RWPE2 (cell line): ENCODE measurements around the gene GPHN.

Experiments used
- ATAC-seq: fragments of 200-7000 bp; cut with Tn5 transposase; 3 replicates; pipeline ENCODE4 v1.9.1; 2021; ENCODE audit warnings: low read depth
- DNase-seq: peaks from one replicate; pipeline ENCODE4 v3.0.0-alpha.2; 2020; ENCODE audit warnings: low spot score
- H3K27ac ChIP-seq: fragments of 450-650 bp; 2 replicates; pipeline ENCODE4 v1.5.1; 2017; ENCODE audit warnings: mild to moderate bottlenecking; ENCODE audit not compliant: poor library complexity, severe bottlenecking
- H3K27me3 ChIP-seq: fragments of 250-450 bp; sonication (Bioruptor Pico); 2 replicates; pipeline ENCODE4 v1.5.1; 2021; ENCODE audit warnings: mild to moderate bottlenecking, moderate library complexity; ENCODE audit not compliant: insufficient read depth, poor library complexity, severe bottlenecking
- H3K36me3 ChIP-seq: fragments of 250-450 bp; sonication (Bioruptor Pico); 2 replicates; pipeline ENCODE4 v1.5.1; 2020; ENCODE audit warnings: low read depth, mild to moderate bottlenecking, moderate library complexity
- H3K4me1 ChIP-seq: fragments of 250-450 bp; sonication (Bioruptor Pico); 2 replicates; pipeline ENCODE4 v1.5.1; 2021; ENCODE audit warnings: mild to moderate bottlenecking, moderate library complexity; ENCODE audit not compliant: insufficient read depth, poor library complexity, severe bottlenecking
- H3K4me3 ChIP-seq: fragments of 250-450 bp; sonication (Bioruptor Pico); 2 replicates; pipeline ENCODE4 v1.5.1; 2021; ENCODE audit warnings: mild to moderate bottlenecking, moderate library complexity; ENCODE audit not compliant: severe bottlenecking
- H3K9me3 ChIP-seq: fragments of 250-450 bp; sonication (Bioruptor Pico); 2 replicates; pipeline ENCODE4 v1.5.1; 2021; ENCODE audit warnings: mild to moderate bottlenecking, moderate library complexity; ENCODE audit not compliant: severe bottlenecking
- TF ChIP-seq, protein P1 (sequence below): fragments of 450-650 bp; IDR thresholded peaks from one replicate; pipeline ENCODE4 v1.5.1; 2017; ENCODE audit warnings: mild to moderate bottlenecking, moderate library complexity; ENCODE audit not compliant: poor library complexity, severe bottlenecking

Gene GPHN

DNA sequence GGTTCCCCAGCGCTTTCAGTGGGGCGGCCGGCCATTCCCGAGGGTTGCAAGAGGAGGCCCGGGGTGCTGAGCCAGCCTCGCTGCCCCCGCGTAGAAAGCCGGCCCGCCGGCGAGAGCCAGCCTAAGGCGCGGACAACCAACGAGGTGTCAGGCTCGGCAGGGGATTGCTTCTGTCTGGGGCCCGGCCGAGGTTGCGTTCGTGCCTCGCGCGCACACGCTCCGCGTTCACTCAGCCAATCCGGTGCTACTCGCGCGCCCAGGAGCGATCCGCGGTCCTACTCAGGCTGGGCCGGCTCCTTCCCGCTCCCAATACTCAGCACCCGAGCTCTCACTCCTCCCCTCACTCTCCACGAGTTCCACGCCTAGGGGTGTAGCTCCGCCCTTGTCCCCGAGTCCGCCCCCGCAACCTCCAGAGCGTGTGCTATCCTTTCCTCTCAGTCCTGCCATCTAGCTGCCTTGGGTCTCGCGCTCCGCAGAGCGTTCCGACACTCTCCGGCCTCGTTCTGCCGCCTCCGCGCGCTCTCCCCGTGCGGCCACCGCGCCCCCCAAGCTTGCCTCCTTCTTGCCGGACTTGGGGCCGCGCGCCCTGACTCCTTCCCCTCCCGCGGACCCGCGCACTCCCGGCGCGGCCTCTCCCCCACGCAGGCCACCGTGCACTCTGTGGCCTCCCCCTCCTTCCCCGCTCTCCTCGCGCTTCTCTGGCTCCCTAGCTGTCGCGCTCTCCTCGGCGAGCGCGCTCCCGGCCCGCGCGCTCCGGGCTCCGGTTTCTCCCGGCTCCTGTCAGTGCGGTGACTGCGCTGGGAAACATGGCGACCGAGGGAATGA is at the start of gene GPHN:
GPHN (plus strand) TSS at position 426 of the 825 bp plus-strand sequence.
- Histone ChIP-seq H3K4me3 (peak within 1 kb of the TSS; percentile 62), H3K4me1 (peaks cover 25% of the 10 kb centered on the region), H3K27me3 (no peaks in the 10 kb centered on the region), H3K27ac (peak within 1 kb of the TSS; percentile 78), H3K9me3 (no peaks in the 10 kb centered on the region), H3K36me3 (no peaks in the 10 kb centered on the region)
- TF ChIP-seq, protein P1, sequence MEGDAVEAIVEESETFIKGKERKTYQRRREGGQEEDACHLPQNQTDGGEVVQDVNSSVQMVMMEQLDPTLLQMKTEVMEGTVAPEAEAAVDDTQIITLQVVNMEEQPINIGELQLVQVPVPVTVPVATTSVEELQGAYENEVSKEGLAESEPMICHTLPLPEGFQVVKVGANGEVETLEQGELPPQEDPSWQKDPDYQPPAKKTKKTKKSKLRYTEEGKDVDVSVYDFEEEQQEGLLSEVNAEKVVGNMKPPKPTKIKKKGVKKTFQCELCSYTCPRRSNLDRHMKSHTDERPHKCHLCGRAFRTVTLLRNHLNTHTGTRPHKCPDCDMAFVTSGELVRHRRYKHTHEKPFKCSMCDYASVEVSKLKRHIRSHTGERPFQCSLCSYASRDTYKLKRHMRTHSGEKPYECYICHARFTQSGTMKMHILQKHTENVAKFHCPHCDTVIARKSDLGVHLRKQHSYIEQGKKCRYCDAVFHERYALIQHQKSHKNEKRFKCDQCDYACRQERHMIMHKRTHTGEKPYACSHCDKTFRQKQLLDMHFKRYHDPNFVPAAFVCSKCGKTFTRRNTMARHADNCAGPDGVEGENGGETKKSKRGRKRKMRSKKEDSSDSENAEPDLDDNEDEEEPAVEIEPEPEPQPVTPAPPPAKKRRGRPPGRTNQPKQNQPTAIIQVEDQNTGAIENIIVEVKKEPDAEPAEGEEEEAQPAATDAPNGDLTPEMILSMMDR: no peak
- peak; percentile 99 for DNase-seq
- ATAC-seq: peak; percentile 95

DNA sequence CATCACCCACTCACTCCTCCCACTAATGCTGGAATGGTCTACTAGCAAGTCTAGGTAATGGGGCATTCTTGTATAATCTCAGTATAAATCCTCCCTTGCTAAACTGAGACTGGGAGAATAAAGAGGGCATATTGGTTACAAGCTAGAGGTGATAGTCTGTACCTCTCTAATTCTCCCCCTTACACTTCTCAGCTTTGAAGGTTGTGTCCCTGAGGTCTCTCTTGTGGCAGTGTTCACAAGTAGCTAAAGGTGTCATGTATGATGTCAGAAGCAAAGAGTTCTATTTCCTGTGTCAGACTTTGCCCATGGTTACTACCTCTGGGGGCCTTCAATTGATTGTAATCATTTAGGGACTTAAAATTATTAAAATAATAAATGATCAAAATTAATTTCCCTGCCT is 48.3 kb upstream of the GPHN start:
- Histone ChIP-seq H3K27me3 (no peaks in the 10 kb centered on the region), H3K36me3 (no peaks in the 10 kb centered on the region), H3K9me3 (no peaks in the 10 kb centered on the region), H3K4me1 (no peaks in the 10 kb centered on the region), H3K4me3 (no peak overlapping the region), H3K27ac (no peak overlapping the region)
- no peak for DNase-seq
- no peak for ATAC-seq
- TF ChIP-seq, protein P1: no peak

DNA sequence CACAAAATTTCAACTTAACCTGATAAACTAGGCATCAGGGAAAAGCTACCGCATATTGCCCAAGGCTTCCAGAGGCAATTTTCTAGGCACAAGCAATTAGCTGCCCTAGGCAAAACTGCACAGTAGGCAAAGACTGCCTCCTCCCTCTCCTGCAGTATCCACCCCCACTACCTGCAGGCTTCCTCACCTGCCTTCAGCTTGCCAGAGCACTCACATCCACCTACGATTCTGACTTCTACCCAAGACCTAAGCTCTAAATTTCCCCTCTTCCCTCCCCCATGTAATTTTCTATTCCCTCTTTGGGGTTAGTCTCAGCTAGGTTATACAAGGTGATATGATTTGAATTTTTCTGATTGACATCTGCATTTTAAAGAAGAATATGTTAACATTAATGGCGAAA is 43.7 kb upstream of the GPHN start:
- Histone ChIP-seq H3K36me3 (no peaks in the 10 kb centered on the region), H3K4me3 (no peak overlapping the region), H3K4me1 (no peaks in the 10 kb centered on the region), H3K27me3 (no peaks in the 10 kb centered on the region), H3K9me3 (peaks cover 10% of the 10 kb centered on the region), H3K27ac (no peak overlapping the region)
- TF ChIP-seq, protein P1: no peak
- no peak for DNase-seq
- ATAC-seq: no peak

DNA sequence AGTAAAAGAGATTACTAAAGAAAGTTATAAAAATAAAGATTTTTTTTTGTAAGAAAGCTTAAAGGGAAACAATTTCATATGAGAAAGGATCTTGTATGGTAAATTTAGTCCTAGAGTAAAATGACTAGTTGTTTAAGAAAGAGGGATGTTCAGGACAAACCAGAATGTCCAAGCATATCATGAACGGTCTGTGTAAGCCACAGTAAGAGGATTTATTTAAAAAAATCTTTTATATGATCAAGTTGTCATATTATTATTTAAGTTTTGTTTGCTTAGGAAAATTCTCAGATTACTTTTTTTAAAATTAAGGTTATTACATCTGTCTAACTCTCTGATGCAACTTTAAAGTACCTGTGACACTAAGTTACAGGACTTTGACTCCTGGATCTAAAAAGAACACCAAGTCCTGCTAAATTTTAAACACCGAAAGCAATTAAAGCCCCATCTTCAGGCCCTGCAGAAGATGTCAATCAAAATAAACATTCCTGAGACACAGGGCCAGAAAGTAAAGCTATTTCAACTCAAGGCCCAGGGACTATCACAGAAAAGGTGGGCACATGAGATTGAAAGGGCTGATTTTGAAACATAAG is 39.1 kb upstream of the GPHN start:
- H3K27ac ChIP-seq: no peak overlapping the region
- TF ChIP-seq, protein P1: no peak
- no peaks in the 10 kb centered on the region for H3K27me3 ChIP-seq
- H3K4me1 ChIP-seq: no peaks in the 10 kb centered on the region
- no peaks in the 10 kb centered on the region for H3K36me3 ChIP-seq
- DNase-seq: no peak
- peaks cover 17% of the 10 kb centered on the region for H3K9me3 ChIP-seq
- no peak overlapping the region for H3K4me3 ChIP-seq
- no peak for ATAC-seq

DNA sequence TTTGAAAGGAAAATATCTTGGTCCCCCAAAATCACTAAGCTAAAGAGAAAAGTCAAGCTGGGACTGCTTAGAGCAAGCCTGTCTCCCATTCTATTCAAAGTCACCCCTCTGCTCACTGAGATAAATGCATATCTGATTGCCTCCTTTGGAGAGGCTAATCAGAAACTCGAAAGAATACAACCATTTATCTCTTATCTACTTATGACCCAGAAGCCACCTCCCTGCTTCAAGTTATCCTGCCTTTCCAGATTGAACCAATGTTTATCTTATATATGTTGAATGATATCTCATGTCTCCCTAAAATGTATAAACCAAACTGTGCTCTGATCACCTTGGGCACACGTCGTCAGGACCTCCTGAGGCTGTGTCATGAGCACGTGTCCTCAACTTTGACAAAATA is 36.4 kb upstream of the GPHN start:
- TF ChIP-seq, protein P1: no peak
- no peak overlapping the region for H3K4me3 ChIP-seq
- H3K27me3 ChIP-seq: no peaks in the 10 kb centered on the region
- no peak overlapping the region for H3K27ac ChIP-seq
- DNase-seq (no peak), ATAC-seq (no peak)
- peaks cover 17% of the 10 kb centered on the region for H3K9me3 ChIP-seq
- no peaks in the 10 kb centered on the region for H3K36me3 ChIP-seq
- H3K4me1 ChIP-seq: no peaks in the 10 kb centered on the region
